AG04450 (cell line): ENCODE data around the gene RADIL. TPM values are rescaled to one million over a fixed set of nuclear protein-coding genes. Genes with fewer than 3 reads are reported as not detected.
A peak's percentile ranks its signal among the peaks of the same experiment; 100 is the strongest.

Experiments used
- CTCF ChIA-PET: fragments of 300-600, 350-600 bp; formaldehyde crosslinking; extraction: SDS; loops from one replicate; lab custom pipeline; 2022; ENCODE audit warnings: antibody characterized with exemption, inconsistent platforms; lab: Charles Lee
- POLR2A ChIA-PET: fragments of 350-600 bp; formaldehyde crosslinking; extraction: SDS; loops from one replicate; lab custom pipeline; 2021; ENCODE audit warnings: antibody characterized with exemption, inconsistent platforms; lab: Yijun Ruan, JAX
- DNase-seq: peaks from one replicate; pipeline ENCODE4 v3.0.0-alpha.2; 2011; ENCODE audit warnings: low read depth, low spot score
- H3K27ac ChIP-seq: one replicate; pipeline ENCODE4 v1.5.1; 2012; ENCODE audit warnings: low read depth, low read length, control low read depth
- H3K27me3 ChIP-seq: one replicate; pipeline ENCODE4 v1.6.0; 2012; ENCODE audit warnings: low read length; ENCODE audit not compliant: control insufficient read depth, insufficient read depth
- H3K4me3 ChIP-seq: 2 replicates; pipeline ENCODE4 v1.5.1; 2011; ENCODE audit warnings: mild to moderate bottlenecking, low read depth, low read length, control low read depth
- H3K9me3 ChIP-seq: 2 replicates; pipeline ENCODE4 v1.5.1; 2012; ENCODE audit warnings: low read length; ENCODE audit not compliant: control insufficient read depth, insufficient read depth
- CTCF ChIP-seq: IDR thresholded peaks from 2 replicates; pipeline ENCODE4 v1.5.1; 2011; ENCODE audit warnings: low read depth, low read length, control low read depth, inconsistent platforms
- polyA plus RNA-seq: library from polyadenylated mRNA; depleted of rRNA; stranded (reverse); fragments of >200 nt; gene quantifications from 2 replicates; pipeline ENCODE4 v1.2.3, GENCODE V29; 2011

The RADIL gene
- polyA plus RNA-seq, 1 experiment: 0.07 TPM

- DNase-seq: no peak
- Histone ChIP-seq H3K4me3 (no peak overlapping the region), H3K9me3 (no peaks in the 10 kb centered on the region), H3K27ac (no peak overlapping the region), H3K27me3 (peaks cover 5% of the 10 kb centered on the region)
- ChIA-PET CTCF (no interaction called here), POLR2A (interaction anchor here (0.6 kb wide), 1 partner anchor 70 kb away, joined by 5 read pairs; the partner anchor contains the start of gene AP5Z1)
- TF ChIP-seq CTCF: no peak
Observed at GRCh38 chr7:4845740-4846142, 37.8 kb downstream of the RADIL start.

GRCh38 chr7:4842319-4843064, 41.0 kb downstream of the RADIL start:
- peaks cover 7% of the 10 kb centered on the region for H3K27me3 ChIP-seq
- DNase-seq: no peak
- ChIA-PET POLR2A (interaction anchor here (0.6 to 0.9 kb wide), 2 partner anchors 40 to 1748 kb away, joined by 3 read pairs; no protein-coding TSS in a partner anchor), CTCF (interaction anchor here (0.6 to 1.9 kb wide), 5 partner anchors 12 to 191 kb away, joined by 3 to 6 read pairs (median 4); no protein-coding TSS in a partner anchor)
- no peak overlapping the region for H3K4me3 ChIP-seq
- peaks cover 5% of the 10 kb centered on the region; the same call in 1 of the 2 replicates for H3K9me3 ChIP-seq
- TF ChIP-seq CTCF: no peak
- peak overlapping the region; percentile 11 for H3K27ac ChIP-seq

GRCh38 chr7:4841836-4842235, 41.7 kb downstream of the RADIL start:
- CTCF ChIA-PET: interaction anchor here (0.7 to 1.9 kb wide), 2 partner anchors 12 to 132 kb away, joined by 3 to 6 read pairs; no protein-coding TSS in a partner anchor
- peaks cover 5% of the 10 kb centered on the region; the same call in 1 of the 2 replicates for H3K9me3 ChIP-seq
- DNase-seq: no peak
- TF ChIP-seq CTCF: no peak
- POLR2A ChIA-PET: interaction anchor here (0.9 kb wide), 1 partner anchor 41 kb away, joined by 3 read pairs; no protein-coding TSS in a partner anchor
- H3K27ac ChIP-seq: peak overlapping the region; percentile 11
- H3K4me3 ChIP-seq: no peak overlapping the region
- peaks cover 7% of the 10 kb centered on the region for H3K27me3 ChIP-seq

- Histone ChIP-seq H3K9me3 (peaks cover 5% of the 10 kb centered on the region; the same call in 1 of the 2 replicates), H3K4me3 (no peak overlapping the region), H3K27me3 (peaks cover 7% of the 10 kb centered on the region), H3K27ac (no peak overlapping the region)
- DNase-seq: no peak
- POLR2A ChIA-PET: no interaction called here
- TF ChIP-seq CTCF: no peak
- CTCF ChIA-PET: no interaction called here
Observed at GRCh38 chr7:4841007-4841784, 42.3 kb downstream of the RADIL start.
